Measurements from ENCODE around the gene LRWD1. TPM values are rescaled to one million over a fixed set of nuclear protein-coding genes. Genes with fewer than 3 reads are reported as not detected.

Gene LRWD1
- total and polyA plus RNA-seq, 2 of the 4 experiments (the other 2 are of a cell fraction), result 20.3 to 27.2 TPM

- no peak for TF ChIP-seq BHLHE40 (IDR thresholded peaks at IDR 0.05; ENCODE audit: low read depth, low read length)
Measured at GRCh38 chr7:102451371-102452054, 13.3 kb upstream of the LRWD1 start (continued).

DNA sequence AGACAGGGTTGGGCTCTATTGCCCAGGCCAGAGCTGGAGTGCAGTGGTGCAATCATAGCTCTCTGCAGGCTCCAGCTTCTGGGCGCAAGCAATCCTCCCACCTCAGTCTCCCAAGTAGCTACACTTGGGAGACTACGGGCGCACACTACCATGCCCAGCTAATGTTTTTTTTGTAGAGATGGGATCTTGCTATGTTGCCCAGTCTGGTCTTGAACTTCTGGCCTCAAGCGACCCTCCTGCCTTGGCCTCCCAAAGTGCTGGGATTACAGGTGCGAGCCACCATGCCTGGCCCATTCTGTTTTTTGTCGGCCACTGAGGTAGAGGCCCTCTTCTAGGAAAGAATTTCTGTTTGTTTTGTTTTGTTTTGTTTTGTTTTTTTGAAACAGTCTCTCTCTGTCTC is 12.3 kb upstream of the LRWD1 start:
- no peak for TF ChIP-seq MAFK (IDR thresholded peaks at IDR 0.05; ENCODE audit: low read depth, low read length)
- no peak for TF ChIP-seq CHD1 (IDR thresholded peaks at IDR 0.05; ENCODE audit: low read depth, low read length)
- TF ChIP-seq POLR2A (IDR thresholded peaks at IDR 0.05; ENCODE audit: low read depth, low read length), result no peak
- no peak for TF ChIP-seq MXI1 (IDR thresholded peaks at IDR 0.05; ENCODE audit: borderline replicate concordance, low read depth, low read length)
- TF ChIP-seq MAZ (IDR thresholded peaks at IDR 0.05; ENCODE audit: borderline replicate concordance, low read depth, low read length), result no peak
- no peak for TF ChIP-seq CTCF (conservative IDR thresholded peaks at IDR 0.05; ENCODE audit: low read depth, low read length)
- no peak for TF ChIP-seq RFX5 (IDR thresholded peaks at IDR 0.05; ENCODE audit: low read depth, low read length)
- TF ChIP-seq, protein P1, sequence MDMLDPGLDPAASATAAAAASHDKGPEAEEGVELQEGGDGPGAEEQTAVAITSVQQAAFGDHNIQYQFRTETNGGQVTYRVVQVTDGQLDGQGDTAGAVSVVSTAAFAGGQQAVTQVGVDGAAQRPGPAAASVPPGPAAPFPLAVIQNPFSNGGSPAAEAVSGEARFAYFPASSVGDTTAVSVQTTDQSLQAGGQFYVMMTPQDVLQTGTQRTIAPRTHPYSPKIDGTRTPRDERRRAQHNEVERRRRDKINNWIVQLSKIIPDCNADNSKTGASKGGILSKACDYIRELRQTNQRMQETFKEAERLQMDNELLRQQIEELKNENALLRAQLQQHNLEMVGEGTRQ (IDR thresholded peaks at IDR 0.05; ENCODE audit: low read depth, low read length), result no peak
- TF ChIP-seq FOS (IDR thresholded peaks at IDR 0.05; ENCODE audit: low read depth, low read length), result no peak
- TF ChIP-seq BHLHE40 (IDR thresholded peaks at IDR 0.05; ENCODE audit: low read depth, low read length), result no peak
- no peak for TF ChIP-seq SMC3 (IDR thresholded peaks at IDR 0.05; ENCODE audit: low read depth, low read length)
- Histone ChIP-seq H3K79me1 (ENCODE audit: low read depth in 1 of 2, low read length in 2 of 2) (peaks cover 0 to 22% of the 10 kb centered on the region in 2 experiments; a peak in 1 of 4 replicates), H2AFZ (replicated peaks; ENCODE audit: low read length, poor library complexity) (no peak overlapping the region), H2AK5ac (ENCODE audit: low read depth, low read length) (no peak overlapping the region), H3K4me2 (ENCODE audit: low read depth, low read length) (no peak overlapping the region), H2BK120ac (ENCODE audit: low read depth, low read length) (no peak overlapping the region), H3K18ac (ENCODE audit: low read depth, low read length) (no peak overlapping the region), H3K4ac (ENCODE audit: low read depth, low read length) (no peak overlapping the region), H4K5ac (ENCODE audit: low read depth, low read length) (no peak overlapping the region), H3K4me3 (ENCODE audit: insufficient read depth, low read depth, low read length) (no peak overlapping the region), H2BK20ac (ENCODE audit: low read depth, low read length) (no peak overlapping the region), H3K23ac (ENCODE audit: low read depth, low read length) (no peak overlapping the region), H3K9ac (ENCODE audit: low read depth, low read length) (no peak overlapping the region), H2BK5ac (ENCODE audit: low read depth, low read length, poor library complexity, severe bottlenecking) (no peak overlapping the region), H2BK15ac (ENCODE audit: low read depth, low read length) (no peak overlapping the region), H3K36me3 (ENCODE audit: control insufficient read depth, insufficient read depth, low read length) (peaks cover 15% of the 10 kb centered on the region), H3K27ac (ENCODE audit: insufficient read depth, low read length) (no peak overlapping the region), H3K4me1 (ENCODE audit: control insufficient read depth, insufficient read depth, low read length) (peaks cover 12% of the 10 kb centered on the region), H3K56ac (ENCODE audit: extremely low read depth, insufficient read depth, low read length) (no peak overlapping the region), H4K20me1 (ENCODE audit: insufficient read depth, low read length) (peaks cover 16% of the 10 kb centered on the region), H3K27me3 (ENCODE audit: control insufficient read depth, insufficient read depth, low read length) (no peaks in the 10 kb centered on the region), H2AK9ac (replicated peaks; ENCODE audit: low read depth, low read length, poor library complexity) (no peak overlapping the region), H3K14ac (replicated peaks; ENCODE audit: low read depth, low read length) (no peak overlapping the region), H3K9me3 (ENCODE audit: control insufficient read depth, insufficient read depth, low read length) (no peaks in the 10 kb centered on the region), H3K9me1 (ENCODE audit: insufficient read depth, low read length) (no peaks in the 10 kb centered on the region; the same call in 1 of the 2 replicates), H4K8ac (ENCODE audit: low read depth in 2 of 2, low read length in 2 of 2) (no peak overlapping the region), H4K91ac (ENCODE audit: insufficient read depth, low read depth, low read length) (no peak overlapping the region)
- DNase-seq (no peak), ATAC-seq (ENCODE audit: low read depth) (no peak)
- WGBS, 2 experiments (ENCODE audit: extremely low coverage in 2 of 2, insufficient read length in 1 of 2), result 100% methylated on average over 1 of the region's 6 CpGs; no CpG with 5 or more reads in 1 of the 2 experiments
- ChIA-PET POLR2A (ENCODE audit: unreplicated experiment) (no interaction called here), CTCF (interaction anchor here (0.7 kb wide), 1 partner anchor 15 kb away, joined by 7 read pairs; no protein-coding TSS in a partner anchor)
- intact Hi-C loops (cut with micrococcal nuclease), result no loop called here
- BruUV-seq (replicated peaks), result no TSS peak
- in situ Hi-C loops (cut with MboI; ENCODE audit: low sequenced_read_pairs), result no loop called here
- dilution Hi-C loops (cut with HindIII; ENCODE audit: low sequenced_read_pairs, unreplicated experiment), result no loop called here

Measured in IMR-90 (cell line).